HG02588 (cell line): ENCODE results near the gene MMS19.
"Not testable (repeated sequence)": the region's sequence is repeated elsewhere in the genome, so short reads cannot be mapped to it uniquely, and the experiment has no call there.

Experiments
- ATAC-seq: cut with Tn5 transposase; IDR thresholded peaks from one replicate; pipeline ENCODE4 v1.9.1; 2021; ENCODE audit warnings: mild to moderate bottlenecking, moderate library complexity; ENCODE audit not compliant: unreplicated experiment

Gene MMS19

GRCh38 chr10:97506199-97506991, 8.2 kb upstream of the MMS19 start:
- ATAC-seq: no peak

- no peak for ATAC-seq
Observed at GRCh38 chr10:97505152-97505551, 6.9 kb upstream of the MMS19 start.

- ATAC-seq: no peak
Observed at GRCh38 chr10:97503406-97503805, 5.2 kb upstream of the MMS19 start.

GRCh38 chr10:97502916-97503315, 4.7 kb upstream of the MMS19 start:
- no peak for ATAC-seq

GRCh38 chr10:97500297-97500575, 2.0 kb upstream of the MMS19 start:
- ATAC-seq: no peak

GRCh38 chr10:97499561-97500296, 1.5 kb upstream of the MMS19 start:
- no peak for ATAC-seq

GRCh38 chr10:97498841-97499560, 779 bp upstream of the MMS19 start, which contains the start of gene UBTD1:
Gene UBTD1 (plus strand): TSS chr10:97498924. CDS start chr10:97499204, 280 bp downstream.
- peak; percentile 0 for ATAC-seq

- ATAC-seq: peak; percentile 26
Observed at GRCh38 chr10:97497572-97498075, 598 bp downstream of the MMS19 start.

- ATAC-seq: no peak
Observed at GRCh38 chr10:97494863-97495506, 3.2 kb downstream of the MMS19 start.

GRCh38 chr10:97494151-97494550, 4.1 kb downstream of the MMS19 start:
- no peak for ATAC-seq

GRCh38 chr10:97490592-97490991, 7.6 kb downstream of the MMS19 start:
- no peak for ATAC-seq

- ATAC-seq: no peak
Observed at GRCh38 chr10:97485647-97486281, 12.5 kb downstream of the MMS19 start.

GRCh38 chr10:97483921-97484320, 14.3 kb downstream of the MMS19 start:
- no peak for ATAC-seq

GRCh38 chr10:97483506-97483905, 14.7 kb downstream of the MMS19 start:
- ATAC-seq: no peak

GRCh38 chr10:97482381-97482780, 15.8 kb downstream of the MMS19 start:
- no peak for ATAC-seq

GRCh38 chr10:97481071-97481470, 17.2 kb downstream of the MMS19 start:
- ATAC-seq: no peak

- no peak for ATAC-seq
Observed at GRCh38 chr10:97479939-97480338, 18.3 kb downstream of the MMS19 start.

- ATAC-seq: not testable (repeated sequence)
Observed at GRCh38 chr10:97479410-97479809, 18.8 kb downstream of the MMS19 start.

- no peak for ATAC-seq
Observed at GRCh38 chr10:97475936-97476594, 22.2 kb downstream of the MMS19 start.

GRCh38 chr10:97474918-97475317, 23.3 kb downstream of the MMS19 start:
- ATAC-seq: no peak
